Lower leg skin (tissue), 4 donors: ENCODE measurements around the gene MCRIP2. TPM values are rescaled to one million over a fixed set of nuclear protein-coding genes. Genes with fewer than 3 reads are reported as not detected.

Experiments used
- DNase-seq, 2 donors: peaks; one replicate each; pipeline ENCODE4 v3.0.0-alpha.2; 2019; ENCODE audit warnings: low spot score in 2 of 2
- H3K4me3 ChIP-seq: fragments of 200-600 bp; sonication (generic); 2 replicates; pipeline ENCODE4 v1.5.1; 2017; ENCODE audit warnings: mild to moderate bottlenecking, low read depth; ENCODE audit not compliant: poor library complexity, severe bottlenecking
- POLR2A ChIP-seq, 2 donors: fragments of 450-650 bp; IDR thresholded peaks; one replicate each; pipeline ENCODE4 v1.6.1; 2016 to 2017; ENCODE audit warnings: antibody characterized with exemption in 2 of 2, mild to moderate bottlenecking in 1 of 2, moderate library complexity in 1 of 2
- whole genome bisulfite sequencing, 2 donors: methylation state at CpG; one replicate each; pipeline ENCODE4 v1.1.5; 2018; 5-methylcytosine and 5-hydroxymethylcytosine counted together
- intact Hi-C: fragments of 100-400 bp; cut with DNase I; formaldehyde crosslinking; loops from one replicate; pipeline ENCODE4 v1.15.0; 2023; ENCODE audit warnings: low total_unique reads
- total RNA-seq, 4 donors: library from RNA; depleted of rRNA; stranded (reverse); fragments of >200 nt; gene quantifications; one replicate each; pipeline ENCODE4 v1.1.0, GENCODE V29; 2016
- TF ChIP-seq, protein P1 (sequence below), 3 donors: fragments of 450-650 bp; IDR thresholded peaks; one replicate each; pipeline ENCODE4 v1.5.1; 2016; ENCODE audit warnings: antibody characterized with exemption in 3 of 3, mild to moderate bottlenecking in 3 of 3, moderate library complexity in 2 of 3

The MCRIP2 gene
- total RNA-seq, 4 donors from 2014 or later, result 10.5 to 31.3 (median 23.2) TPM

DNA sequence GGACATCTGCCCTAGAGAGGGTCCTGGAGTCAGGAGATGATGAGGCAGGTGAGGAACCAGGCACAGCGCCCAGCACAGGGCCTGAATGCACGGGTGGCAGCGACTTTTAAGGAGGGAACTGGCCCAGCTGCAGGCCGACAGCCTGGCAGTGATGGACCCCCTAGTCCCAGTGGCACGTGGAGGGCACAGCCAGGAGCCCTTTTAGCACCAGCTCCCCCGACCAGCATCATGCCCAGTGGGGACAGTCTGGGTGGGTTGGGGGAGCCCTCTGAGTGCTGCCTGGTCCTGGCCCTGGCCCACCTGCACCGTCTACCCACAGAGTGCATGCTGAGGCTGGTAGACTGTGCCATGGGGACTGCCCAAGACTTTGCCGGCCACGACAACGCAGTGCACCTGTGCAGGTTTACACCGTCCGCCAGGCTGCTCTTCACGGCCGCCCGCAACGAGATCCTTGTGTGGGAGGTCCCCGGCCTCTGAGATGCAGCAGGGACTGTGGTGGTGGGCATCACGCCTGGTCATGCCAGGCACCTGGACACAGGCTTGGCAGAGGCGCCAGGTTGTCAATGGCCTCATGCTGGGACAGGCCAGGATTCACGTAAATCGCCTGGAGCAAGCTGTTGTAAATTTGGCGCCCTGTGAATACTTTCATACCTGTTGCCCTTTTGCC is 25.6 kb downstream of the MCRIP2 start:
- TF ChIP-seq POLR2A (IDR thresholded peaks at IDR 0.05), result no peak
- TF ChIP-seq, protein P1, sequence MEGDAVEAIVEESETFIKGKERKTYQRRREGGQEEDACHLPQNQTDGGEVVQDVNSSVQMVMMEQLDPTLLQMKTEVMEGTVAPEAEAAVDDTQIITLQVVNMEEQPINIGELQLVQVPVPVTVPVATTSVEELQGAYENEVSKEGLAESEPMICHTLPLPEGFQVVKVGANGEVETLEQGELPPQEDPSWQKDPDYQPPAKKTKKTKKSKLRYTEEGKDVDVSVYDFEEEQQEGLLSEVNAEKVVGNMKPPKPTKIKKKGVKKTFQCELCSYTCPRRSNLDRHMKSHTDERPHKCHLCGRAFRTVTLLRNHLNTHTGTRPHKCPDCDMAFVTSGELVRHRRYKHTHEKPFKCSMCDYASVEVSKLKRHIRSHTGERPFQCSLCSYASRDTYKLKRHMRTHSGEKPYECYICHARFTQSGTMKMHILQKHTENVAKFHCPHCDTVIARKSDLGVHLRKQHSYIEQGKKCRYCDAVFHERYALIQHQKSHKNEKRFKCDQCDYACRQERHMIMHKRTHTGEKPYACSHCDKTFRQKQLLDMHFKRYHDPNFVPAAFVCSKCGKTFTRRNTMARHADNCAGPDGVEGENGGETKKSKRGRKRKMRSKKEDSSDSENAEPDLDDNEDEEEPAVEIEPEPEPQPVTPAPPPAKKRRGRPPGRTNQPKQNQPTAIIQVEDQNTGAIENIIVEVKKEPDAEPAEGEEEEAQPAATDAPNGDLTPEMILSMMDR (IDR thresholded peaks at IDR 0.05), result no peak
- intact Hi-C loops, result loop anchor here (10.0 kb wide), 1 partner anchor 122 kb away; no protein-coding TSS in a partner anchor
- WGBS, 2 donors, result 51 to 71% methylated on average over 14 to 20 of the region's 22 CpGs
- H3K4me3 ChIP-seq, result no peak overlapping the region
- no peak for DNase-seq

DNA sequence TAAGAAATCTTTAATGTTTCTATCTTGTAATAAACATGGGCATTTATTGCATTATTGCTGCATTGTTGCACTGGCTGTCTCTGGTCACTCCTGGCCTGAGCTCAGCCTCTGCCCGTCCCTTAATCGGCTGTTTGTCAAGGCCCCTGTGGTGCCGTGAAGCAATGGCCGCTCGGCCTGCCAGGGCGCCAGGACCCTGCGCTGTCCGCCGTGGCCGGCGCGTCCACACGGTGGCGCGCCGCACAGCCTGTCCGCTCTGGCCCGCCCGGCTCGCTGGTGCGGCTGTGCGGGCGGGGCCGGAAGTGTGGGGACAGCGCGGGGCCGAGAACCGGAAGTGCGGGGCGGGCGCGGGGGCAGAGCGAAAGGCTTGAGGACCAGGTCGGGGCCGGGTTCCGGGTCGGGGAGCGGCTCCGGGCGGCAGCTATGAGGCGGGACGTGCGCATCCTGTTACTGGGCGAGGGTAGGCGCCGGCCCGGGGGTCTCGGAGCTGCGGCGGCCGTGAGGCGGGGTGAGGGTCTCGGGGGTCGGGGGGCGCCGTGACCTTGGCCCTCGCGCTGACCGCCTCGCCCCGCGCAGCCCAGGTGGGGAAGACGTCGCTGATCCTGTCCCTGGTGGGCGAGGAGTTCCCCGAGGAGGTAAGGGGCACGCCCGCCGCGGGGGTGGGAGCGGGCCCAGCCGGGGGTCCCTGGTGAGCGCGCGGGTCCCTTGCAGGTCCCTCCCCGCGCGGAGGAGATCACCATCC is 26.3 kb downstream of the MCRIP2 start, which contains the start of gene RHOT2:
TSS of gene RHOT2 (plus strand) at position 353 of the 739 bp plus-strand sequence. CDS start at position 421, 68 bp downstream.
- intact Hi-C loops, result loop anchor here (10.0 kb wide), 1 partner anchor 123 kb away; no protein-coding TSS in a partner anchor
- peak; percentile 86 to 98 for DNase-seq
- TF ChIP-seq, protein P1 (IDR thresholded peaks at IDR 0.05), result no peak
- TF ChIP-seq POLR2A (IDR thresholded peaks at IDR 0.05), result no peak
- H3K4me3 ChIP-seq, result peak within 1 kb of the TSS; percentile 80
- 0% methylated on average over 5 to 14 of the region's 78 CpGs for WGBS, 2 donors

DNA sequence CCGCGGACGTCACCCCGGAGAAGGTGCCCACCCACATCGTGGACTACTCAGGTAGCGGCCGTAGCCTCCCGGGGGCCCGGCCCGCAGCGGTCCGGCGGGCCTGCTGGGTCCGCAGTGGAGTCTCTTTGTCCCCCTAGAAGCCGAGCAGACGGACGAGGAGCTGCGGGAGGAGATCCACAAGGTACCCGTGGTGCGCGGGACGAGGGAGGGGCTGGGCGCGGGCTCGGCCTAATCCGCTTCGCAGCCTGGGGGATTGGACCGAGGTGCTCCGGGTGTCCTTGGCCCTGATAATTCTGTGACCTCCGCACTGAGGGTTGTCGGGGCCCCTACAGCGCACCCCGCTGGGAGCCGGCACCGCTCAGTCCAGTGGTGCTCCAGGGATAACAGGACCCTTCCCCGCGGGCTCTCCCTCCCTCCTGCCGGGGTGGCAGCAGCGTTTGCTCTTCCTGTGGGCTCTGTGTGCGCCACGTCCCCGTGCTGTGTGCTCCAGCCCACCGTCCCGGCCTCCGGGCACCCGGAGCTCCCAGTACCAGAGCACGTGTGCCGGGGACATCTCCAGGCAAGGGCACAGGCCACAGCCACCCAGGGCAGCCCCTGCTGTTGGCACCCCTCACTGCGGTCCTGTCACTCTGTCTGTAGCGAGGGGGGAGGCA is 27.0 kb downstream of the MCRIP2 start:
- no peak for DNase-seq
- 5 to 7% methylated on average over 11 to 40 of the region's 50 CpGs for WGBS, 2 donors
- peak overlapping the region; percentile 80 for H3K4me3 ChIP-seq
- intact Hi-C loops, result loop anchor here (10.0 kb wide), 1 partner anchor 124 kb away; no protein-coding TSS in a partner anchor
- TF ChIP-seq, protein P1 (IDR thresholded peaks at IDR 0.05), result no peak
- TF ChIP-seq POLR2A (IDR thresholded peaks at IDR 0.05), result no peak

DNA sequence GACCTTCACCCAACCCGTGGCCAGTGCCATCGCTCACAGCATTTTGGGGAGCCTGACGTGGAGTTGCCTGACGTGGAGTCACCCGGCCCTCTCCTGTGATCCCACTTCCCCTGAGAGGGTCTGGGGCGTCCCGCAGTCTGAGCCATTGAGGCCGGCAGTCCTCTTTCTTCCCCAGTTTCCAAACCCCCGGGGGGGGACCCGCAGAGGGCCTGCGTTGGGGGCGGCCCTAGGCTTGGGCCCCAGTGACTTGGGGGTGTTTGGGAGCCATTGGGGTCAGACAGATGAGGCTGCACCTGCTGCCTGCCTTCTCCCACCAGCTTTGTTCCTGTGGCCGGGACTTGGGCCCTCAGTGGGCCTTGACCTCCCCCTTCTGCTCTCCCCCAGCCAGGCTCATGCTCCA is 28.0 kb downstream of the MCRIP2 start:
- TF ChIP-seq POLR2A (IDR thresholded peaks at IDR 0.05), result no peak
- TF ChIP-seq, protein P1 (IDR thresholded peaks at IDR 0.05), result no peak
- WGBS, 2 donors, result 92 to 97% methylated on average over 12 of the region's 13 CpGs
- no peak overlapping the region for H3K4me3 ChIP-seq
- intact Hi-C loops, result loop anchor here (10.0 kb wide), 1 partner anchor 125 kb away; no protein-coding TSS in a partner anchor
- no peak for DNase-seq

- intact Hi-C loops, result no loop called here
- no peak for DNase-seq
- WGBS, 2 donors, result 91 to 93% methylated on average over 47 to 51 of the region's 52 CpGs
- no peak for TF ChIP-seq POLR2A (IDR thresholded peaks at IDR 0.05)
- TF ChIP-seq, protein P1 (IDR thresholded peaks at IDR 0.05), result no peak
- no peak overlapping the region for H3K4me3 ChIP-seq
Observed at GRCh38 chr16:670485-671352, 29.1 kb downstream of the MCRIP2 start.
